ENCODE data around the gene EIF4G1. TPM values are rescaled to one million over a fixed set of nuclear protein-coding genes. Genes with fewer than 3 reads are reported as not detected.

EIF4G1 gene
- total and polyA plus RNA-seq, 2 of the 8 experiments (the other 6 are each of a cell fraction or from before 2014, with no cell fraction given): 318 to 473 TPM

GRCh38 chr3:184335291-184335660 lies 20.9 kb downstream of the EIF4G1 start:
- Histone ChIP-seq H3K79me1 (ENCODE audit: low read depth, low read length) (peaks cover 11% of the 10 kb centered on the region), H3K36me3 (ENCODE audit: control insufficient read depth in 2 of 4, insufficient read depth in 4 of 4, low read length in 3 of 4) (peaks cover 29 to 46% (median 42%) of the 10 kb centered on the region in 4 experiments), H2AK5ac (ENCODE audit: low read depth, low read length) (no peak overlapping the region), H2BK15ac (ENCODE audit: low read length) (no peak overlapping the region), H2AFZ (ENCODE audit: low read length) (no peak overlapping the region), H3K14ac (ENCODE audit: insufficient read length) (no peak overlapping the region), H2BK12ac (ENCODE audit: low read depth, low read length) (no peak overlapping the region), H3K18ac (ENCODE audit: extremely low read depth, low read length) (no peak overlapping the region), H4K8ac (ENCODE audit: extremely low read depth, insufficient read depth, low read length) (no peak overlapping the region), H3K4me2 (ENCODE audit: insufficient read depth in 1 of 2, low read depth in 2 of 2, low read length in 2 of 2) (peak overlapping the region; percentile 91 to 98), H2BK5ac (ENCODE audit: low read depth, low read length) (peak overlapping the region; percentile 9; the same call in 1 of the 2 replicates), H4K20me1 (replicated peaks in 1 of 2; ENCODE audit: control insufficient read depth in 1 of 2, insufficient read depth in 2 of 2, low read length in 2 of 2) (peaks cover 20 to 38% of the 10 kb centered on the region in 2 experiments), H3K4ac (replicated peaks; ENCODE audit: insufficient read length, low read depth, low read length) (no peak overlapping the region), H3K79me2 (ENCODE audit: control insufficient read depth in 1 of 2, insufficient read depth in 2 of 2, low read length in 2 of 2) (0 out of 4 replicates have a peak, but pooled peaks cover 0 to 2% of the 10 kb centered on the region in 2 experiments), H3K23me2 (ENCODE audit: low read depth, low read length) (peaks cover 14% of the 10 kb centered on the region), H2BK120ac (replicated peaks; ENCODE audit: low read depth, low read length) (no peak overlapping the region), H3K9me3 (ENCODE audit: insufficient read depth in 2 of 2, low read depth in 1 of 2, low read length in 1 of 2) (no peaks in the 10 kb centered on the region), H3K23ac (ENCODE audit: insufficient read length) (no peak overlapping the region), H2BK20ac (ENCODE audit: low read length) (no peak overlapping the region), H3K4me3 (ENCODE audit: extremely low read depth in 1 of 4, insufficient read depth in 2 of 4, low read depth in 3 of 4, low read length in 4 of 4) (peak overlapping the region; percentile 76 to 83 (median 80); a peak in 5 of 8 replicates), H3K4me1 (replicated peaks in 1 of 4; ENCODE audit: control insufficient read depth in 3 of 4, insufficient read depth in 4 of 4, low read length in 3 of 4) (peaks cover 5 to 27% (median 18%) of the 10 kb centered on the region in 4 experiments), H3K9ac (replicated peaks in 1 of 4; ENCODE audit: extremely low read depth in 1 of 4, low read depth in 3 of 4, low read length in 3 of 4) (peak overlapping the region in 3 of 4 experiments; percentile 44 to 87 (median 84); a peak in 5 of 7 replicates), H3K27me3 (replicated peaks in 1 of 4; ENCODE audit: control insufficient read depth in 3 of 4, extremely low read depth in 1 of 4, insufficient read depth in 3 of 4, low read length in 3 of 4) (no peaks in the 10 kb centered on the region), H3K56ac (replicated peaks; ENCODE audit: insufficient read length, low read depth, low read length) (no peak overlapping the region), H3K27ac (ENCODE audit: low read depth, low read length) (peak overlapping the region; percentile 56), H4K91ac (replicated peaks; ENCODE audit: insufficient read length, low read length) (no peak overlapping the region), H4K5ac (ENCODE audit: insufficient read length, low read depth, low read length) (no peak overlapping the region)
- POLR2A ChIA-PET (ENCODE audit: partially characterized antibody): interaction anchor here (0.7 to 1.3 kb wide), 13 partner anchors 9 to 318 kb away, joined by 3 to 12 read pairs (median 4); partner anchors contain the start of gene ABCC5
- TF ChIP-seq SIX5 (IDR thresholded peaks at IDR 0.05; ENCODE audit: low read depth, low read length): no peak
- TF ChIP-seq, protein P1, sequence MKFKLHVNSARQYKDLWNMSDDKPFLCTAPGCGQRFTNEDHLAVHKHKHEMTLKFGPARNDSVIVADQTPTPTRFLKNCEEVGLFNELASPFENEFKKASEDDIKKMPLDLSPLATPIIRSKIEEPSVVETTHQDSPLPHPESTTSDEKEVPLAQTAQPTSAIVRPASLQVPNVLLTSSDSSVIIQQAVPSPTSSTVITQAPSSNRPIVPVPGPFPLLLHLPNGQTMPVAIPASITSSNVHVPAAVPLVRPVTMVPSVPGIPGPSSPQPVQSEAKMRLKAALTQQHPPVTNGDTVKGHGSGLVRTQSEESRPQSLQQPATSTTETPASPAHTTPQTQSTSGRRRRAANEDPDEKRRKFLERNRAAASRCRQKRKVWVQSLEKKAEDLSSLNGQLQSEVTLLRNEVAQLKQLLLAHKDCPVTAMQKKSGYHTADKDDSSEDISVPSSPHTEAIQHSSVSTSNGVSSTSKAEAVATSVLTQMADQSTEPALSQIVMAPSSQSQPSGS (IDR thresholded peaks at IDR 0.05; ENCODE audit: low read length): peak; percentile 36; the same call in 1 of the 2 replicates
- FAIRE-seq (no peak), DNase-seq (ENCODE audit: low read depth in 1 of 2, low spot score in 2 of 2) (no peak)
- 80% methylated on average over 4 of the region's 4 CpGs; no CpG with 5 or more reads in 1 of the 2 experiments for WGBS, 2 experiments (ENCODE audit: extremely low coverage in 1 of 2, insufficient coverage in 1 of 2, insufficient read length in 1 of 2, insufficient replicate concordance in 2 of 2, low coverage in 1 of 2, low lambda C conversion rate in 2 of 2, missing lambda C conversion rate in 1 of 2)
- CTCF ChIA-PET (ENCODE audit: partially characterized antibody): interaction anchor here (0.9 to 1.0 kb wide), 2 partner anchors 9 to 18 kb away, joined by 3 to 4 read pairs; no protein-coding TSS in a partner anchor

All from H1 (cell line).